ENCODE data around the gene NEK7.

NEK7 gene

DNA sequence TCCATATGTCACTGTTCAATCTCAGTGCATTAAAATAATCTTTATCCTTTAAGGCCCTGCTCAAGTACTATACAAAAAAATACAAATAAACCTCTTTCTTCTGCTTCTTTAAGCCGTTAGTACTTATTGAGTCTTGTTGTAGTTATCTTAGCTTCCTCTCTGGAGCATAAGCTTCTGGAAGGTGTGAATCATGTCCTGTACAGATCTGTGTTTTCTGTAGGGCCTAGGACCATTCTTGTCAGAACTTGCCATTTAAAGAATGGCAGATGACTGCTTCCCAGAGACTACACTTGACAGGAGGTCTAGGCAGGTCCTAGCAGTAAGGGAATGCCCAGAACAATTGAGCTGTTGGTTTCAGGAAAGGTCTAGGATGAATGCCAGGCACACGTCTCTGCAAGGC, 12.9 kb downstream of the NEK7 start:
- TF ChIP-seq, protein P1, sequence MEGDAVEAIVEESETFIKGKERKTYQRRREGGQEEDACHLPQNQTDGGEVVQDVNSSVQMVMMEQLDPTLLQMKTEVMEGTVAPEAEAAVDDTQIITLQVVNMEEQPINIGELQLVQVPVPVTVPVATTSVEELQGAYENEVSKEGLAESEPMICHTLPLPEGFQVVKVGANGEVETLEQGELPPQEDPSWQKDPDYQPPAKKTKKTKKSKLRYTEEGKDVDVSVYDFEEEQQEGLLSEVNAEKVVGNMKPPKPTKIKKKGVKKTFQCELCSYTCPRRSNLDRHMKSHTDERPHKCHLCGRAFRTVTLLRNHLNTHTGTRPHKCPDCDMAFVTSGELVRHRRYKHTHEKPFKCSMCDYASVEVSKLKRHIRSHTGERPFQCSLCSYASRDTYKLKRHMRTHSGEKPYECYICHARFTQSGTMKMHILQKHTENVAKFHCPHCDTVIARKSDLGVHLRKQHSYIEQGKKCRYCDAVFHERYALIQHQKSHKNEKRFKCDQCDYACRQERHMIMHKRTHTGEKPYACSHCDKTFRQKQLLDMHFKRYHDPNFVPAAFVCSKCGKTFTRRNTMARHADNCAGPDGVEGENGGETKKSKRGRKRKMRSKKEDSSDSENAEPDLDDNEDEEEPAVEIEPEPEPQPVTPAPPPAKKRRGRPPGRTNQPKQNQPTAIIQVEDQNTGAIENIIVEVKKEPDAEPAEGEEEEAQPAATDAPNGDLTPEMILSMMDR (conservative IDR thresholded peaks at IDR 0.05; ENCODE audit: low read depth, low read length), result no peak
- no peak for DNase-seq (ENCODE audit: low read depth)
- H3K4me3 ChIP-seq (ENCODE audit: low read depth, low read length), result no peak overlapping the region

DNA sequence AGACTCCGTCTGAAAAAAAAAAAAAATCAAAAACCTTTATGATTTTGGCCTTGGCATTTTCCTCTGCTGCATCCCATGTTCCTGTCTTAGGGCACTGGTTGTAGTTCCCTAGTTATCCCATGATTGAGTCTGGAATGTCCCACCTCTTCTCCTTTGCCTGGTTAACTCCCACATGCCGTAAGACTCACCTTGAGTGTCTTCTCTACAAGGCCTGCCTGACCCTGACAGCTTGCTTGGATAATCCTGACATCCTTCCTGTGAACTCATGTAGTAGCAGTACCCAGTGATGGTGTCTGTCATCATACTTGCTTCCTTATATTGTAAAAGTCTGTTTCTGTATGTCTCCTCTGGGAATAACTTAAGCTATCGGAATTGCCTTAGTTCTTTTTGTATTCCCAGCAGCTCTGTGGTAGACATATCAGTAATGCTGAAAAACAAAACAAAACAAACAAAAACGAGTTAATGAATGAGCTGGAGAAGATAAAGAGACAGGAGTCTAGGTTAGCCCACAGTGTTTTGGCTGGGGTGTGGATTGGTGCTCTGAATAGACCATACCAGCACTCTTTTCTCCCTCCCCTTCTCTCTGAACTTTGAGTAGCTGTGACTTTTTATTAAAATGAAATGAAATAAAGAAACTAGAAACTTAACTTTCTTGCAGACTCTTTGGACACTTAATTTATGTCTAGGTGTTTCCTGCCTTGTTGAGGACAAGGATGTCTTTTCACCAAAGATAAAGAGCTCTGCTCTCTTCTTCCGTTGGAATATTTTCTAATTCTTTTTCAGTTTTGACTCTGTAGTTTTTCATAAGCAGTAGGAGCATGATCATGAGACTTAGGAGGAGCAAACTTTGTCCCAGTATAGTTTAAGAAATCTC, 15.1 kb downstream of the NEK7 start:
- DNase-seq (ENCODE audit: low read depth), result no peak
- H3K4me3 ChIP-seq (ENCODE audit: low read depth, low read length), result no peak overlapping the region
- TF ChIP-seq, protein P1 (conservative IDR thresholded peaks at IDR 0.05; ENCODE audit: low read depth, low read length), result no peak

DNA sequence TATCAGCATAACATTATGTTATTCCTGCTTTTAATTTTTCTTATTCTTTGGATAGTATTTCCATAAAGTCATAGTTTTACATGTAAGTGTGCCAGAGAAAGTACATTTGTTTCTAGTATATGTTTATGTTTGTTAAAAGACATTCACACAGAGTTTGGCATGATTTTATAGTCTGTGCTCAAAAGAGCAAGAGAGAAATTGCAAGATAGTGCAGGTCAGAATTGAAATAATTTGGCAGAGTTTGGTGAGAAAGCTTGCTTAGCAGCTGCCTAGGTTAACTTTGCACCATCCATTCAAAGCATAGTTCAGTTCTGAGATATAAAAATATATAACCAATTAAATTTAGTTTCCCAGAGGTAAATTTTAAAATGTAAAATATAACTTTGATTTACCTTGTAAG, 17.0 kb downstream of the NEK7 start:
- TF ChIP-seq, protein P1 (conservative IDR thresholded peaks at IDR 0.05; ENCODE audit: low read depth, low read length), result no peak
- no peak for DNase-seq (ENCODE audit: low read depth)
- no peak overlapping the region for H3K4me3 ChIP-seq (ENCODE audit: low read depth, low read length)

DNA sequence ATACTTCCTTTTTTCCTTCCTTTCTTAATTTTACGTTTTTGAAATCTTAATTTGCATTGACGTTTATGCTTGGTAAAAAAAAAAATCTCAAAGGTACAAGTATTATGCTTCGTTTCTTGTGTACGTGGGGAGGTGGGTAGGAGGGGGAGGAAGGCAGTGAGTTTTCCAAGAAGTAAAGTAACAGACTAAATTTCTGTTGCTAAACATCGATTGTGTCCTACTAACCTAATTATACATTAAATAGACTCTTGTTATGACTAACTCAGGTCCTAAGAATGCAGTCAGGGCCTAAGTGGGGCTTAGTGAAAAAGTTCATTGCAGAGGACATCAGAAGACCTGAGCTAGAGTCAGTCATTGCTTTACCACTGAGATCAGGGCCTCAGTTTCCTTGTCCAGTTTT, 17.5 kb downstream of the NEK7 start:
- no peak for DNase-seq (ENCODE audit: low read depth)
- TF ChIP-seq, protein P1 (conservative IDR thresholded peaks at IDR 0.05; ENCODE audit: low read depth, low read length), result no peak
- no peak overlapping the region for H3K4me3 ChIP-seq (ENCODE audit: low read depth, low read length)

DNA sequence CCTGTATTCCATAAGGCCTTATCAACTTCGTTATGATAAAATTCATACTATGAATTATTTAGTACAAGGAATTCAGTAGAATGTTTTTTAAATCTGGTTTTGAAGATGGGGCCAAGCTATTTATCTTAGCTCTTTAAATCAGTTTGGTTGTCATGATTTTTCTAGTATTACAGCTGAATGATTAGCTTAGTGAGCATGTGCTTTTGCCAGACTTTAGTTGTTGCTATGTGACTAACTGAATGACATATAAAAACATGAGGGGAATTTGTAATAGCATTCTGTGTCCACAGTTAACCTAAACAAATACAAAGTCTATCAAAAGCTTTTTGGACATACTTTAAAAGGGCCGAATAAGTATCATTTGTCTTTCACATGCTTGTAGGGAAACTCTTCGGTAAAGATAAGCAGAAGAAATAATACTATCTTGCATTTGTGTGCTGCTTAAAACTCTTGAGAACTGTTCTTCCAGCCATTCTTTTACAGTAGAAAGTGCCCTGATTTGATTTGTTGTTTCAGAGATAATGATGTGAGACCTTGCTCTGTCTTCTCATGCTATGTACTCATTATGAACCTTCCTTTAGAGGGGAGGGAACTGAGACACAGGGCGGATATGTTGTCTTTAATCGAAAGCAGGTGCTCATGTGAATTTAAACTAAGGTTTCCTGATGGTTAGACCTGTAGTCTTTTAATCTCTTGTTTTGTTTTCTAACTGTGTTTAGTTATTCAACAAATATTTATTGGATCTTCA, 18.8 kb downstream of the NEK7 start:
- DNase-seq (ENCODE audit: low read depth), result peak; percentile 71
- no peak overlapping the region for H3K4me3 ChIP-seq (ENCODE audit: low read depth, low read length)
- TF ChIP-seq, protein P1 (conservative IDR thresholded peaks at IDR 0.05; ENCODE audit: low read depth, low read length), result no peak

DNA sequence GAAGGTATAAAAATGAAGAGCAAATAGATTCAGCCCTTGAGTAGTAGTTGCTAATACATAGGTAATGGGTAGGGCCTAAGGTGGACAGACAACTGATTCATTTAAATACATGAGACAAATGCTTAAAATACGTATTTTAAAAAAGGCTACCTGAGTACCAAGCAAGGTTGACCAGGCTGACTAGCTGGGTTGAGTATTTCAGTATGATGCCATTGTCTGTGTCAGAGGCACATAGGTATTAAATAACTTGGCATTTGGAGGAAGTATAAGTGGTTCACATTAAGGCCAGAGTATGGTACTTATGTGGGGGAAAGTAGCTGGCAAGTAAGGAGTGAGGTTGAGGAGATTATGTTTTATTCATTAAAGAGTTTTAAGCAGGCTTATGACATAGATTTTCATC, 19.4 kb downstream of the NEK7 start:
- no peak overlapping the region for H3K4me3 ChIP-seq (ENCODE audit: low read depth, low read length)
- DNase-seq (ENCODE audit: low read depth), result no peak
- TF ChIP-seq, protein P1 (conservative IDR thresholded peaks at IDR 0.05; ENCODE audit: low read depth, low read length), result no peak
